K562 (cell line): ENCODE measurements around the gene GGPS1. TPM values are rescaled to one million over a fixed set of nuclear protein-coding genes. Genes with fewer than 3 reads are reported as not detected.
A peak's percentile ranks its signal among the peaks of the same experiment; 100 is the strongest.

Experiments
- ATAC-seq: fragments of 200-7000 bp; cut with Tn5 transposase; 3 replicates; pipeline ENCODE4 v1.9.1; 2020; ENCODE audit warnings: moderate library complexity
- BruUV-seq: library from RNA; stranded (reverse); fragments of 400-500 nt; replicated peaks from 2 replicates; lab custom pipeline; 2021; lab: Mats Ljungman, UMichigan
- CTCF ChIA-PET: fragments of 300-600 bp; formaldehyde crosslinking; extraction: SDS; loops from one replicate; lab custom pipeline; 2021; ENCODE audit warnings: low intra/inter-chr PET ratio; lab: Yijun Ruan, JAX
- POLR2A ChIA-PET: fragments of 300-600, 350-650 bp; sonication (Branson Sonifier 250); formaldehyde crosslinking; extraction: SDS; loops from one replicate; lab custom pipeline; 2021; ENCODE audit warnings: antibody characterized with exemption, inconsistent platforms; lab: Yijun Ruan, JAX
- DNase-seq, 4 experiments: peaks; one replicate each; pipeline versions ENCODE4 v3.0.0 to v3.0.0-alpha.2; 2011 to 2018; ENCODE audit warnings: low spot score in 3 of 4, mixed read lengths in 3 of 4; ENCODE audit errors: extremely low read depth in 1 of 4
- FAIRE-seq: peaks from 2 replicates; lab custom pipeline; 2011; peaks lifted over from hg19 to GRCh38; lab: Jason Lieb, UNC
- H2AFZ ChIP-seq: 2 replicates; pipeline ENCODE4 v1.6.0; 2011; ENCODE audit warnings: low read depth, low read length, control low read depth, inconsistent platforms
- H3K27ac ChIP-seq: fragments of 200-600 bp; 3 replicates; pipeline ENCODE4 v1.8.0; 2011; ENCODE audit warnings: low read depth, mild to moderate bottlenecking, control low read depth, inconsistent platforms, low read length, moderate library complexity, mixed read lengths; ENCODE audit errors: extremely low read depth
- H3K27me3 ChIP-seq, 2 experiments: fragments of 300-600 bp in 1 of 2; 2 replicates in 1 of 2; 3 replicates in 1 of 2; pipeline versions ENCODE4 v1.6.0 to v1.8.0; 2011; ENCODE audit warnings: inconsistent platforms in 2 of 2, low read length in 2 of 2, mild to moderate bottlenecking in 1 of 2, mixed read lengths in 1 of 2, moderate library complexity in 1 of 2; ENCODE audit not compliant: control insufficient read depth in 2 of 2, insufficient read depth in 2 of 2
- H3K36me3 ChIP-seq: fragments of 300-600 bp; 3 replicates; pipeline ENCODE4 v1.8.0; 2011; ENCODE audit warnings: mild to moderate bottlenecking, low read length, inconsistent platforms; ENCODE audit not compliant: control insufficient read depth, insufficient read depth
- H3K4me1 ChIP-seq, 2 experiments: fragments of 200-600 bp in 1 of 2; replicated peaks in 1 of 2; 2 replicates in 1 of 2; 3 replicates in 1 of 2; pipeline versions ENCODE4 v1.5.1 to v1.8.0; 2011; ENCODE audit warnings: inconsistent platforms in 2 of 2, low read length in 2 of 2, mild to moderate bottlenecking in 1 of 2, mixed read lengths in 1 of 2, moderate library complexity in 1 of 2; ENCODE audit not compliant: control insufficient read depth in 2 of 2, insufficient read depth in 2 of 2
- H3K4me2 ChIP-seq: 2 replicates; pipeline ENCODE4 v1.6.1; 2011; ENCODE audit warnings: low read length, control low read depth, inconsistent platforms, mixed read lengths; ENCODE audit not compliant: insufficient read depth
- H3K4me3 ChIP-seq: fragments of 200-600 bp; sonication (generic), shearing (Covaris generic); 2 replicates; pipeline ENCODE4 v1.5.1; 2016; ENCODE audit warnings: control low read depth, inconsistent platforms
- H3K79me2 ChIP-seq: fragments of 200-600 bp; 3 replicates; pipeline ENCODE4 v1.8.0; 2011; ENCODE audit warnings: low read length, inconsistent platforms; ENCODE audit not compliant: control insufficient read depth, insufficient read depth
- H3K9ac ChIP-seq, 2 experiments: 2 replicates each; pipeline versions ENCODE4 v1.6.0 to v1.6.1; 2011; ENCODE audit warnings: low read depth in 2 of 2, low read length in 2 of 2, control low read depth in 1 of 2, inconsistent platforms in 1 of 2, mild to moderate bottlenecking in 1 of 2, mixed read lengths in 1 of 2; ENCODE audit not compliant: insufficient read depth in 1 of 2
- H3K9me1 ChIP-seq: one replicate; pipeline ENCODE4 v1.6.0; 2011; ENCODE audit warnings: inconsistent platforms, mild to moderate bottlenecking, low read length, moderate library complexity; ENCODE audit not compliant: control insufficient read depth, insufficient read depth
- H3K9me3 ChIP-seq: replicated peaks from 2 replicates; pipeline ENCODE4 v1.5.1; 2011; ENCODE audit warnings: low read depth, low read length, inconsistent platforms; ENCODE audit not compliant: control insufficient read depth, insufficient read depth
- H4K20me1 ChIP-seq: replicated peaks from 2 replicates; pipeline ENCODE4 v1.6.1; 2011; ENCODE audit warnings: low read length, inconsistent platforms, mixed read lengths; ENCODE audit not compliant: control insufficient read depth, insufficient read depth
- BMI1 ChIP-seq: fragments of 150-350 bp; IDR thresholded peaks from 2 replicates; pipeline ENCODE4 v1.6.1; 2014; ENCODE audit warnings: low read length
- BRCA1 ChIP-seq, 2 experiments: fragments of 450-650 bp in 1 of 2; sonication (generic) in 1 of 2; formaldehyde crosslinking in 1 of 2; IDR thresholded peaks; 2 replicates each; pipeline versions ENCODE4 v1.5.0 to v1.6.1; 2017 to 2020; ENCODE audit warnings: mild to moderate bottlenecking in 1 of 2, missing genetic modification reagents in 1 of 2
- EP400 ChIP-seq: fragments of 450-650 bp; IDR thresholded peaks from 2 replicates; pipeline ENCODE4 v1.6.1; 2017; ENCODE audit warnings: antibody characterized with exemption, mild to moderate bottlenecking, moderate library complexity
- GTF2F1 ChIP-seq: IDR thresholded peaks from 2 replicates; pipeline ENCODE4 v1.6.1; 2011; ENCODE audit warnings: low read depth, low read length, improper control_type of control experiment
- POLR2AphosphoS2 ChIP-seq: IDR thresholded peaks from 2 replicates; pipeline ENCODE4 v1.6.1; 2012; ENCODE audit warnings: low read length, improper control_type of control experiment
- RNF2 ChIP-seq: sonication (generic); IDR thresholded peaks from 2 replicates; pipeline ENCODE4 v1.6.1; 2016
- SAFB ChIP-seq: fragments of 200-400 bp; formaldehyde crosslinking; IDR thresholded peaks from 2 replicates; pipeline ENCODE4 v1.6.1; 2017; ENCODE audit warnings: low read depth, low read length, borderline replicate concordance
- TEAD2 ChIP-seq: fragments of 450-650 bp; IDR thresholded peaks from 2 replicates; pipeline ENCODE4 v1.6.1; 2016; ENCODE audit warnings: missing genetic modification characterization, control low read depth, missing compliant biosample characterization
- ZNF140 ChIP-seq: fragments of 250-450 bp; sonication (Bioruptor Pico); IDR thresholded peaks from 2 replicates; pipeline ENCODE4 v1.8.0; 2021; ENCODE audit warnings: moderate library complexity, mild to moderate bottlenecking, inconsistent platforms
- ZNF282 ChIP-seq: sonication (generic); formaldehyde crosslinking; IDR thresholded peaks from 2 replicates; pipeline ENCODE4 v1.8.1; 2023; ENCODE audit warnings: missing genetic modification reagents
- WGBS: fragments of 100-300 bp; shearing (Covaris generic); methylation state at CpG from one replicate; pipeline ENCODE4 v1.1.6; 2016; ENCODE audit warnings: low coverage, mixed read lengths; ENCODE audit not compliant: insufficient coverage; ENCODE audit errors: missing lambda C conversion rate; 5-methylcytosine and 5-hydroxymethylcytosine counted together
- in situ Hi-C: fragments of 300-500 bp; cut with MboI; formaldehyde crosslinking; loops from 4 replicates; pipeline ENCODE4 v1.15.0; 2018; ENCODE audit warnings: inconsistent platforms, mixed read lengths
- intact Hi-C: fragments of 100-400 bp; cut with micrococcal nuclease; formaldehyde crosslinking; loops from 2 replicates; pipeline ENCODE4 v1.14.2; 2022
- polyA plus RNA-seq, 8 experiments: library from polyadenylated mRNA; depleted of rRNA in 4 of 8; stranded (reverse) in 5 of 8; unstranded in 3 of 8; fragments of >200 nt; fragmentation: Nextera tagmentation in 2 of 8; fragmentation: Illumina TruSeq in 1 of 8; extraction: Ambion mirVana in 2 of 8; extraction: Trizol in 1 of 8; gene quantifications; 2 replicates each; pipeline versions ENCODE4 v1.2.1 to v1.2.3, GENCODE V29; 2011 to 2014; ENCODE audit warnings: inconsistent platforms in 1 of 8, missing spikeins in 1 of 8
- total RNA-seq, 7 experiments: library from RNA; depleted of rRNA in 6 of 7; stranded (reverse); fragments of >200 nt in 6 of 7; fragmentation: Illumina TruSeq in 2 of 7; extraction: Trizol in 2 of 7; gene quantifications; 2 replicates each; pipeline versions ENCODE4 v1.2.1 to v1.2.3, GENCODE V29; 2011 to 2021; ENCODE audit warnings: low replicate concordance in 1 of 7
- TF ChIP-seq, protein P1 (sequence below): sonication (generic); formaldehyde crosslinking; IDR thresholded peaks from 2 replicates; pipeline ENCODE4 v1.8.1; 2023; ENCODE audit warnings: mild to moderate bottlenecking, missing genetic modification reagents, moderate library complexity

The GGPS1 gene
- total and polyA plus RNA-seq, 9 of the 15 experiments (the other 6 are each of a cell fraction or from before 2014, with no cell fraction given): 18.8 to 104 (median 56.3) TPM

DNA sequence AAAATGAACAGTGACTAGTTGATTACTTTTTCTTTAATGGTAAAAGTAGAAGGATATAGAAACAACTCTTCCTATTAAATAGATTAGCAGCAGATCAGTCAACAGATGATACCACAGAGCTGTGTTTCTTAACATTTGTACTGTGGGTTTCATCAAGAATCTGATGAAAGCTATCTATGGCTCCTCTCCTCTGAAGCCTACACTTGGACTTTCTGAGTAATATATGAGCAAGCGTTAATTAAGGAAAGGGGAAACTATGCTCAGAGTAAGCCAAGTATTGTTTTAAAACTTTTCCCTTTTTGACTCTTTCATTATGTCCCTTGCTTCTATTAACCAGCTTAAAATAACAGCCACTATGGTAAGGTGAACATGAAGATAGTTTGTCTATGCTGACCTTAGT is 11.2 kb upstream of the GGPS1 start:
- intact Hi-C loops: no loop called here
- Histone ChIP-seq H3K36me3 (peaks cover 33% of the 10 kb centered on the region), H2AFZ (no peak overlapping the region), H3K4me3 (no peak overlapping the region), H3K9me1 (no peaks in the 10 kb centered on the region), H3K27me3 (no peaks in the 10 kb centered on the region), H3K9ac (no peak overlapping the region), H3K9me3 (no peaks in the 10 kb centered on the region)
- DNase-seq (no peak), ATAC-seq (peak; percentile 11; the same call in 1 of the 3 replicates)
- POLR2A ChIA-PET: interaction anchor here (3.0 to 7.3 kb wide), 2 partner anchors 9 to 10 kb away, joined by 15 to 38 read pairs; partner anchors contain the start of genes ARID4B and GGPS1
- CTCF ChIA-PET: no interaction called here
- TF ChIP-seq BMI1: no peak
- no peak for TF ChIP-seq EP400
- TF ChIP-seq GTF2F1: no peak
- no peak for TF ChIP-seq BRCA1 (IDR thresholded peaks at IDR 0.05)
- TF ChIP-seq BRCA1 (CRISPR knock-in tag; IDR thresholded peaks at IDR 0.05): no peak
- no peak for TF ChIP-seq RNF2
- TF ChIP-seq, protein P1, sequence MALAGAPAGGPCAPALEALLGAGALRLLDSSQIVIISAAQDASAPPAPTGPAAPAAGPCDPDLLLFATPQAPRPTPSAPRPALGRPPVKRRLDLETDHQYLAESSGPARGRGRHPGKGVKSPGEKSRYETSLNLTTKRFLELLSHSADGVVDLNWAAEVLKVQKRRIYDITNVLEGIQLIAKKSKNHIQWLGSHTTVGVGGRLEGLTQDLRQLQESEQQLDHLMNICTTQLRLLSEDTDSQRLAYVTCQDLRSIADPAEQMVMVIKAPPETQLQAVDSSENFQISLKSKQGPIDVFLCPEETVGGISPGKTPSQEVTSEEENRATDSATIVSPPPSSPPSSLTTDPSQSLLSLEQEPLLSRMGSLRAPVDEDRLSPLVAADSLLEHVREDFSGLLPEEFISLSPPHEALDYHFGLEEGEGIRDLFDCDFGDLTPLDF (CRISPR knock-in tag): no peak
- TF ChIP-seq TEAD2 (tag): no peak
- TF ChIP-seq ZNF140 (CRISPR knock-in tag): no peak
- TF ChIP-seq SAFB: no peak
- no peak for TF ChIP-seq POLR2AphosphoS2
- no peak for TF ChIP-seq ZNF282 (CRISPR knock-in tag)
- TF ChIP-seq, all 486 proteins: peak for 0
- FAIRE-seq: no peak
- H3K79me2 ChIP-seq: peaks cover 95% of the 10 kb centered on the region
- H3K4me1 ChIP-seq: peaks cover 3 to 4% of the 10 kb centered on the region in 2 experiments; a peak in 3 of 5 replicates
- 47% methylated on average over 1 of the region's 1 CpG for WGBS
- in situ Hi-C loops: no loop called here
- no TSS peak for BruUV-seq
- H4K20me1 ChIP-seq: no peaks in the 10 kb centered on the region; the same call in 1 of the 2 replicates
- H3K27ac ChIP-seq: no peak overlapping the region
- H3K4me2 ChIP-seq: no peak overlapping the region
